Smooth muscle cell (in vitro differentiated cells): ENCODE measurements around the gene RAB11FIP2. TPM values are rescaled to one million over a fixed set of nuclear protein-coding genes. Genes with fewer than 3 reads are reported as not detected.
"Not testable (repeated sequence)": the region's sequence is repeated elsewhere in the genome, so short reads cannot be mapped to it uniquely, and the experiment has no call there.

Experiments
- DNase-seq: peaks from one replicate; lab custom pipeline; 2025; ENCODE audit not compliant: unreplicated experiment; lab: John Stamatoyannopoulos, UW
- H2AFZ ChIP-seq: fragments of 200-600 bp; sonication (generic); 2 replicates; pipeline ENCODE4 v1.6.0; 2016; ENCODE audit warnings: antibody characterized with exemption, low read depth, mild to moderate bottlenecking
- H3F3A ChIP-seq: fragments of 200-600 bp; sonication (generic); 2 replicates; pipeline ENCODE4 v1.6.0; 2017; ENCODE audit warnings: antibody characterized with exemption, low read depth
- H3K27ac ChIP-seq: fragments of 200-600 bp; sonication (generic); 2 replicates; pipeline ENCODE4 v1.5.1; 2016; ENCODE audit warnings: low read depth, mild to moderate bottlenecking
- H3K27me3 ChIP-seq: fragments of 200-600 bp; sonication (generic); 2 replicates; pipeline ENCODE4 v1.6.1; 2016; ENCODE audit warnings: low read depth, mild to moderate bottlenecking
- H3K36me3 ChIP-seq: fragments of 200-600 bp; sonication (generic); 2 replicates; pipeline ENCODE4 v1.5.1; 2016; ENCODE audit warnings: low read depth
- H3K4me1 ChIP-seq: fragments of 200-600 bp; sonication (generic); 2 replicates; pipeline ENCODE4 v1.5.1; 2016; ENCODE audit warnings: low read depth
- H3K4me2 ChIP-seq: fragments of 200-600 bp; sonication (generic); 2 replicates; pipeline ENCODE4 v1.6.0; 2016; ENCODE audit warnings: mild to moderate bottlenecking
- H3K4me3 ChIP-seq: fragments of 200-600 bp; sonication (generic); 2 replicates; pipeline ENCODE4 v1.5.1; 2016; ENCODE audit warnings: mild to moderate bottlenecking
- H3K79me2 ChIP-seq: fragments of 200-600 bp; sonication (generic); 2 replicates; pipeline ENCODE4 v1.6.0; 2016; ENCODE audit warnings: low read depth, mild to moderate bottlenecking
- H3K9ac ChIP-seq: fragments of 200-600 bp; sonication (generic); 2 replicates; pipeline ENCODE4 v1.6.0; 2016; ENCODE audit warnings: low read depth
- H3K9me3 ChIP-seq: fragments of 200-600 bp; sonication (generic); replicated peaks from 2 replicates; pipeline ENCODE4 v1.5.1; 2016; ENCODE audit warnings: low read depth
- H4K20me1 ChIP-seq: fragments of 200-600 bp; sonication (generic); 2 replicates; pipeline ENCODE4 v1.6.0; 2016; ENCODE audit warnings: low read depth
- CTCF ChIP-seq: fragments of 200-600 bp; sonication (generic); IDR thresholded peaks from 2 replicates; pipeline ENCODE4 v1.5.1; 2017; ENCODE audit warnings: borderline replicate concordance, mild to moderate bottlenecking, antibody characterized with exemption; ENCODE audit not compliant: insufficient read depth, poor library complexity, severe bottlenecking
- WGBS: methylation state at CpG from one replicate; pipeline ENCODE4 v1.1.7; 2016; ENCODE audit warnings: low lambda C conversion rate; 5-methylcytosine and 5-hydroxymethylcytosine counted together
- polyA plus RNA-seq: library from polyadenylated mRNA; unstranded; fragments of >200 nt; fragmentation: Nextera tagmentation; extraction: Ambion mirVana; gene quantifications from 2 replicates; pipeline ENCODE4 v1.2.1, GENCODE V29; 2016
- total RNA-seq: library from RNA; depleted of rRNA; stranded (reverse); fragments of >200 nt; gene quantifications from 2 replicates; pipeline ENCODE4 v1.2.3, GENCODE V29; 2014

Gene RAB11FIP2
- total and polyA plus RNA-seq, 2 experiments from 2014 or later, result 9.0 to 41.2 TPM

GRCh38 chr10:118076705-118077104 is 30.0 kb upstream of the RAB11FIP2 start:
- 93% methylated on average over 3 of the region's 3 CpGs for WGBS

GRCh38 chr10:118072840-118073239 is 26.1 kb upstream of the RAB11FIP2 start:
- Histone ChIP-seq H3K9me3 (no peaks in the 10 kb centered on the region), H3F3A (no peaks in the 10 kb centered on the region), H3K4me3 (no peak overlapping the region), H3K79me2 (no peaks in the 10 kb centered on the region), H3K36me3 (no peaks in the 10 kb centered on the region), H3K27ac (no peak overlapping the region), H3K4me2 (no peak overlapping the region), H3K9ac (no peak overlapping the region), H3K27me3 (no peaks in the 10 kb centered on the region), H3K4me1 (peaks cover 9% of the 10 kb centered on the region), H4K20me1 (no peaks in the 10 kb centered on the region), H2AFZ (no peak overlapping the region)
- no peak for TF ChIP-seq CTCF
- no peak for DNase-seq
- WGBS, result 95% methylated on average over 1 of the region's 1 CpG

More at GRCh38 chr10:118076705-118077104, 30.0 kb upstream of the RAB11FIP2 start:
- H3K27me3 ChIP-seq, result no peaks in the 10 kb centered on the region
- no peaks in the 10 kb centered on the region for H3K9me3 ChIP-seq
- H3K4me3 ChIP-seq, result no peak overlapping the region
- no peaks in the 10 kb centered on the region for H3K79me2 ChIP-seq
- H3K36me3 ChIP-seq, result no peaks in the 10 kb centered on the region
- no peak for DNase-seq
- no peak overlapping the region for H2AFZ ChIP-seq
- no peaks in the 10 kb centered on the region for H4K20me1 ChIP-seq
- H3K27ac ChIP-seq, result no peak overlapping the region
- no peak overlapping the region for H3K4me2 ChIP-seq
- no peak overlapping the region for H3K9ac ChIP-seq
- H3F3A ChIP-seq, result no peaks in the 10 kb centered on the region
- no peaks in the 10 kb centered on the region for H3K4me1 ChIP-seq
- TF ChIP-seq CTCF, result no peak

GRCh38 chr10:118067389-118067788 is 20.6 kb upstream of the RAB11FIP2 start:
- H3K36me3 ChIP-seq, H3K4me2 ChIP-seq, H3K4me3 ChIP-seq, H3K4me1 ChIP-seq, H2AFZ ChIP-seq, H3K9me3 ChIP-seq, H3K9ac ChIP-seq, H3K79me2 ChIP-seq, H4K20me1 ChIP-seq, H3K27me3 ChIP-seq, H3K27ac ChIP-seq, DNase-seq, H3F3A ChIP-seq: not testable (repeated sequence)
- WGBS, result 92% methylated on average over 1 of the region's 1 CpG

GRCh38 chr10:118062798-118063238 is 16.1 kb upstream of the RAB11FIP2 start:
- Histone ChIP-seq H3K36me3 (no peaks in the 10 kb centered on the region), H3K9ac (no peak overlapping the region), H3F3A (no peaks in the 10 kb centered on the region), H3K4me2 (no peak overlapping the region), H3K27me3 (no peaks in the 10 kb centered on the region), H2AFZ (no peak overlapping the region), H3K4me1 (no peaks in the 10 kb centered on the region), H3K27ac (no peak overlapping the region), H3K4me3 (no peak overlapping the region), H3K79me2 (no peaks in the 10 kb centered on the region), H3K9me3 (no peaks in the 10 kb centered on the region), H4K20me1 (no peaks in the 10 kb centered on the region)
- 83% methylated on average over 4 of the region's 4 CpGs for WGBS
- DNase-seq, result no peak
- no peak for TF ChIP-seq CTCF
